Heart left ventricle (tissue), 16 donors: ENCODE data around the gene SLC25A47. TPM values are rescaled to one million over a fixed set of nuclear protein-coding genes. Genes with fewer than 3 reads are reported as not detected.

Source experiments
- ATAC-seq, 4 donors: fragments of 200-7000 bp; cut with Tn5 transposase; one replicate each; pipeline ENCODE4 v1.9.1; 2020 to 2022; ENCODE audit warnings: moderate library complexity in 4 of 4, mild to moderate bottlenecking in 3 of 4, moderate number of reproducible peaks in 1 of 4
- DNase-seq, 5 donors: peaks; one replicate each; pipeline ENCODE4 v3.0.0-alpha.2; 2020
- H3K27ac ChIP-seq, 12 donors: fragments of 200-600 bp; sonication (generic) in 4 of 12; one replicate each; pipeline versions ENCODE4 v1.5.0 to v1.8.0; 2016 to 2022; ENCODE audit warnings: mild to moderate bottlenecking in 2 of 12
- H3K27me3 ChIP-seq, 9 donors: fragments of 200-600 bp; sonication (generic) in 2 of 9; one replicate each; pipeline versions ENCODE4 v1.5.1 to v1.8.0; 2016 to 2022; ENCODE audit warnings: mild to moderate bottlenecking in 3 of 9
- H3K36me3 ChIP-seq, 9 donors: fragments of 200-600 bp; sonication (generic) in 2 of 9; one replicate each; pipeline versions ENCODE4 v1.5.0 to v1.8.0; 2018 to 2022; ENCODE audit warnings: mild to moderate bottlenecking in 2 of 9
- H3K4me1 ChIP-seq, 12 donors: fragments of 200-600 bp; sonication (generic) in 4 of 12; one replicate each; pipeline versions ENCODE4 v1.5.0 to v1.8.0; 2016 to 2022; ENCODE audit warnings: mild to moderate bottlenecking in 3 of 12
- H3K4me3 ChIP-seq, 12 donors: fragments of 200-600 bp; sonication (generic) in 4 of 12; one replicate each; pipeline versions ENCODE4 v1.5.0 to v1.8.0; 2017 to 2022; ENCODE audit warnings: mild to moderate bottlenecking in 9 of 12, moderate library complexity in 4 of 12
- H3K9me3 ChIP-seq, 12 donors: fragments of 200-600 bp; sonication (generic) in 4 of 12; one replicate each; pipeline versions ENCODE4 v1.5.0 to v1.8.0; 2016 to 2022; ENCODE audit warnings: mild to moderate bottlenecking in 1 of 12
- CTCF ChIP-seq, 12 donors: fragments of 200-600 bp; sonication (generic) in 4 of 12; IDR thresholded peaks; one replicate each; pipeline versions ENCODE4 v1.5.0 to v1.8.0; 2018 to 2022; ENCODE audit warnings: antibody characterized with exemption in 12 of 12, mild to moderate bottlenecking in 5 of 12
- POLR2A ChIP-seq, 2 donors: fragments of 450-650 bp; IDR thresholded peaks; one replicate each; pipeline ENCODE4 v1.6.1; 2017; ENCODE audit warnings: antibody characterized with exemption in 2 of 2, mild to moderate bottlenecking in 2 of 2, moderate library complexity in 2 of 2
- WGBS, 4 donors: extraction: QIAGEN DNeasy Blood & Tissue Kit in 2 of 4; methylation state at CpG; one replicate each; pipeline versions ENCODE4 v1.1.5 to v1.1.7; 2013 to 2018; 5-methylcytosine and 5-hydroxymethylcytosine counted together
- intact Hi-C, 10 donors: fragments of 100-400 bp; cut with DNase I; formaldehyde crosslinking; loops; one replicate each; pipeline versions ENCODE4 v1.11.1 to v1.14.2; 2022
- microRNA counts, 2 donors: library from miRNA; unstranded; fragments of <30 nt; microRNA quantifications; one replicate each; lab custom pipeline; 2016
- microRNA-seq, 4 donors: library from miRNA; unstranded; fragments of <30 nt; microRNA quantifications; one replicate each; pipeline versions ENCODE4 to v1.2.0, GENCODE V29; 2017 to 2020
- polyA plus RNA-seq, 2 donors: library from polyadenylated mRNA; stranded (reverse); fragments of 200-250 nt; gene quantifications; one replicate each; pipeline ENCODE4 v1.2.3, GENCODE V29; 2013
- total RNA-seq, 9 donors: library from RNA; depleted of rRNA in 2 of 9; stranded (reverse); fragments of >200 nt in 2 of 9; fragmentation: NEBNext Ultra II Directional in 3 of 9; extraction: Animal tissue kit (Norgen Biotek cat#: 25700) in 3 of 9; gene quantifications; one replicate each; pipeline versions ENCODE4 v1.1.0 to v1.2.4, GENCODE V29; 2016 to 2023
- donor health status: ischemic (EF 13 %, LVEDD 7.1; RV severe dilation, severe dysfunction).
- donor health status: healthy with polysubstance abuse.
- donor health status: DM: no; HTN: yes; CAD: no.
- donor health status: DM: no; HTN: no; CAD: no.
- donor health status: ischemic (EF 25% LVEDD 6.9; RV normal size, moderate dysfunction).
- donor health status: ischemic (EF 25% LVEDD 5.7; RV mildly dilated, moderate dysfunction).
- donor health status: healthy.
- donor health status: DM: yes; HTN: yes; CAD: no.
- donor health status: ischemic (EF 35%, LVEDD 5.7; RV mildly dilated, moderate dysfunction).
- donor health status: nonischemic (EF 11% LVEDD 7.7; RV severe dilation, severe dysfunction).
- donor health status: DM: yes; HTN: yes; CAD: no.
- donor health status: PGD.
- donor health status: ischemic (EF 29% LVEDD 5.4; RV normal size, mild dysfunction).
- donor health status: nonischemic (EF 23%, LVEDD 6.1; RV moderate dilation, normal function).

Gene SLC25A47
- total and polyA plus RNA-seq, 11 donors: not detected

DNA sequence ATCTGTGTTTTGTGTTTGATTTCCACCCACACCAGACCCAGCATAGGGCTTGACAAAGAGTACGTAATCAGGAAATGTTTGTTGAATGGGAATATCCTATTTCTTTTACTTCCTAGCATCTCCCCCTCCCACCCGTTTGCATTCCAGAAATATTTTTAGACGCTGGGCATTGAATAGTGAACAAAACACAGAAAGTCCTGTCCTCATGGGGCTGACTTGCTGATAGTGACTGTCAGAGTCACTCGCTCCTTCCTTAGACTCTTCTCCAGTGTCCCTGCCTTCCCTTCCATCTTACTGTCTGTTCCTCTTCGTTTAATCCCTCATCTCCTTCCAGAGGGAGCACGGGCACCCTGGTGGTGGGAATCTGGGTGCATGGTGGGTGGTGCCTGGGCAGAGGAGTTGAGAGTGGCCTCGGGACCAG lies 53.6 kb downstream of the SLC25A47 start:
- intact Hi-C loops: loop anchor here in 8 of 10 donors (1.0 to 10.0 kb wide), 13 partner anchors 69 to 394 kb away; partner anchors contain the start of genes SLC25A29 (in 6 of the 8) and YY1 (in 3 of the 8)

More for the DNA sequence above, 53.6 kb downstream of the SLC25A47 start:
- ATAC-seq: no peak
- H3K9me3 ChIP-seq: no peaks in the 10 kb centered on the region
- peak overlapping the region in 11 of 12 donors; percentile 90 to 98 (median 95) for H3K27ac ChIP-seq
- peaks cover 0 to 54% (median 18%) of the 10 kb centered on the region in 12 donors for H3K4me1 ChIP-seq
- H3K4me3 ChIP-seq: peak overlapping the region; percentile 61 to 94 (median 76)
- DNase-seq: no peak
- peaks cover 0 to 27% (median 9%) of the 10 kb centered on the region in 9 donors for H3K36me3 ChIP-seq
- TF ChIP-seq CTCF (IDR thresholded peaks at IDR 0.05) (no peak), POLR2A (IDR thresholded peaks at IDR 0.05) (no peak)
- WGBS, 4 donors: 18 to 28% (median 24%) methylated on average over 7 of the region's 7 CpGs
- H3K27me3 ChIP-seq: no peaks in the 10 kb centered on the region

MicroRNAs encoded within 50 kb of the gene (microRNA counts, 767-probe panel; counts per million panel counts)
- 0 to 71.6 counts per million in 2 donors for microRNA hsa-miR-345-5p (lab: Ali Mortazavi, UCI)

Small RNA genes lying within 50 kb of the gene (microRNA-seq; reads per million reads assigned to microRNA genes)
- gene MIR345 (46.8 to 224 (median 93.0) reads per million in 4 donors), gene MIR6764 (0 to 0.51 (median 0.21) reads per million in 4 donors)

Other genes starting within 250 kb of the SLC25A47 start
- under 1 TPM in 3 of 9 donors, not detected in 6; 0.22 to 0.48 (median 0.37) TPM for gene DEGS2, start 163.7 kb upstream of the SLC25A47 start, total RNA-seq
- under 1 TPM in 1 of 2 donors, not detected in 1; 0.08 TPM for gene DEGS2, start 163.7 kb upstream of the SLC25A47 start, polyA plus RNA-seq
- 10 to 100 TPM; 32.2 to 59.7 (median 46.0) TPM for gene YY1, start 84.2 kb upstream of the SLC25A47 start, total RNA-seq
- gene YY1, start 84.2 kb upstream of the SLC25A47 start, polyA plus RNA-seq: 10 to 100 TPM; 18.4 to 24.1 TPM
- 10 to 100 TPM; 10.2 to 34.2 (median 20.1) TPM for gene SLC25A29, start 16.9 kb upstream of the SLC25A47 start, total RNA-seq
- gene SLC25A29, start 16.9 kb upstream of the SLC25A47 start, polyA plus RNA-seq: 10 to 100 TPM; 23.9 to 26.3 TPM
- 10 to 100 TPM in 1 of 9 donors, 1 to 10 TPM in 8; 4.0 to 10.2 (median 6.1) TPM for gene WDR25, start 53.1 kb downstream of the SLC25A47 start, total RNA-seq
- gene WDR25, start 53.1 kb downstream of the SLC25A47 start, polyA plus RNA-seq: 1 to 10 TPM; 4.7 to 7.4 TPM